H1 (cell line): ENCODE results near the gene HABP2. TPM values are rescaled to one million over a fixed set of nuclear protein-coding genes. Genes with fewer than 3 reads are reported as not detected.

Experiments used
- CTCF ChIA-PET: fragments of 300-600 bp; sonication (Branson Sonifier 250); formaldehyde crosslinking; loops from one replicate; lab custom pipeline; 2021; ENCODE audit not compliant: partially characterized antibody; lab: Charles Lee
- POLR2A ChIA-PET: fragments of 300-600 bp; sonication (Branson Sonifier 250); formaldehyde crosslinking; loops from one replicate; lab custom pipeline; 2021; ENCODE audit warnings: inconsistent platforms; ENCODE audit not compliant: partially characterized antibody; lab: Charles Lee
- DNase-seq, 2 experiments: peaks; one replicate each; pipeline versions ENCODE4 v3.0.0 to v3.0.0-alpha.2; 2010 to 2022; ENCODE audit warnings: low spot score in 2 of 2, low read depth in 1 of 2, mixed read lengths in 1 of 2
- FAIRE-seq: peaks from 2 replicates; lab custom pipeline; 2011; peaks lifted over from hg19 to GRCh38; lab: Jason Lieb, UNC
- H2AFZ ChIP-seq: 2 replicates; pipeline ENCODE4 v1.8.1; 2012; ENCODE audit warnings: low read length, inconsistent platforms
- H2AK5ac ChIP-seq: 2 replicates; pipeline ENCODE4 v1.6.1; 2013; ENCODE audit warnings: low read depth, low read length
- H2BK120ac ChIP-seq: replicated peaks from 2 replicates; pipeline ENCODE3; 2013; ENCODE audit warnings: low read depth, low read length, inconsistent platforms
- H2BK12ac ChIP-seq: 2 replicates; pipeline ENCODE4 v1.6.1; 2013; ENCODE audit warnings: low read depth, low read length
- H2BK15ac ChIP-seq: 2 replicates; pipeline ENCODE4 v1.6.1; 2013; ENCODE audit warnings: low read length
- H2BK20ac ChIP-seq: 2 replicates; pipeline ENCODE4 v1.6.1; 2013; ENCODE audit warnings: low read length
- H2BK5ac ChIP-seq: 2 replicates; pipeline ENCODE4 v1.6.1; 2013; ENCODE audit warnings: low read depth, low read length
- H3K14ac ChIP-seq: 2 replicates; pipeline ENCODE4 v1.6.1; 2013; ENCODE audit warnings: inconsistent platforms; ENCODE audit not compliant: insufficient read length
- H3K18ac ChIP-seq: 2 replicates; pipeline ENCODE4 v1.6.1; 2013; ENCODE audit warnings: low read length; ENCODE audit errors: extremely low read depth
- H3K23ac ChIP-seq: 2 replicates; pipeline ENCODE4 v1.6.1; 2013; ENCODE audit warnings: inconsistent platforms; ENCODE audit not compliant: insufficient read length
- H3K23me2 ChIP-seq: 2 replicates; pipeline ENCODE4 v1.6.1; 2013; ENCODE audit warnings: low read depth, low read length
- H3K27ac ChIP-seq: 2 replicates; pipeline ENCODE4 v1.6.1; 2011; ENCODE audit warnings: low read depth, low read length, inconsistent platforms
- H3K27me3 ChIP-seq, 4 experiments: replicated peaks in 1 of 4; 1 replicate in 1 of 4; 2 replicates in 3 of 4; pipeline versions ENCODE4 v1.6.1 to v1.8.1; 2011 to 2013; ENCODE audit warnings: low read length in 3 of 4, mild to moderate bottlenecking in 3 of 4, inconsistent platforms in 2 of 4, mixed read lengths in 2 of 4, moderate library complexity in 1 of 4; ENCODE audit not compliant: control insufficient read depth in 3 of 4, insufficient read depth in 3 of 4; ENCODE audit errors: extremely low read depth in 1 of 4
- H3K36me3 ChIP-seq, 4 experiments: 2 replicates each; pipeline versions ENCODE4 v1.6.1 to v1.8.1; 2011 to 2013; ENCODE audit warnings: mild to moderate bottlenecking in 4 of 4, low read length in 3 of 4, moderate library complexity in 2 of 4, control low read depth in 1 of 4, inconsistent platforms in 1 of 4; ENCODE audit not compliant: insufficient read depth in 4 of 4, control insufficient read depth in 2 of 4
- H3K4ac ChIP-seq: replicated peaks from 2 replicates; pipeline ENCODE3; 2013; ENCODE audit warnings: low read length, low read depth, mixed read lengths, inconsistent platforms; ENCODE audit not compliant: insufficient read length
- H3K4me1 ChIP-seq, 4 experiments: replicated peaks in 1 of 4; 1 replicate in 1 of 4; 2 replicates in 3 of 4; pipeline versions ENCODE4 v1.6.1 to v1.8.1; 2011 to 2013; ENCODE audit warnings: low read length in 3 of 4, inconsistent platforms in 2 of 4, mixed read lengths in 1 of 4; ENCODE audit not compliant: insufficient read depth in 4 of 4, control insufficient read depth in 3 of 4
- H3K4me2 ChIP-seq, 2 experiments: 2 replicates each; pipeline versions ENCODE4 v1.6.1 to v1.8.1; 2011 to 2013; ENCODE audit warnings: low read depth in 2 of 2, low read length in 2 of 2, control low read depth in 1 of 2, inconsistent platforms in 1 of 2, mild to moderate bottlenecking in 1 of 2; ENCODE audit not compliant: insufficient read depth in 1 of 2
- H3K4me3 ChIP-seq, 4 experiments: fragments of 200-600, 300-600 bp in 1 of 4; sonication (generic), shearing (Covaris generic), sonication (Bioruptor Twin) in 1 of 4; 2 replicates each; pipeline versions ENCODE4 v1.5.1 to v1.8.1; 2011 to 2016; ENCODE audit warnings: low read length in 4 of 4, low read depth in 3 of 4, control low read depth in 2 of 4, inconsistent platforms in 2 of 4, mild to moderate bottlenecking in 2 of 4, mixed read lengths in 1 of 4, moderate library complexity in 1 of 4; ENCODE audit not compliant: insufficient read depth in 2 of 4; ENCODE audit errors: extremely low read depth in 1 of 4
- H3K56ac ChIP-seq: replicated peaks from 2 replicates; pipeline ENCODE3; 2013; ENCODE audit warnings: low read depth, mild to moderate bottlenecking, mixed read lengths, low read length, inconsistent platforms; ENCODE audit not compliant: insufficient read length
- H3K79me1 ChIP-seq: 2 replicates; pipeline ENCODE4 v1.6.1; 2013; ENCODE audit warnings: low read depth, low read length, control low read depth
- H3K79me2 ChIP-seq, 2 experiments: 2 replicates each; pipeline versions ENCODE4 v1.6.1 to v1.8.1; 2012 to 2013; ENCODE audit warnings: low read length in 2 of 2, mild to moderate bottlenecking in 2 of 2, inconsistent platforms in 1 of 2; ENCODE audit not compliant: insufficient read depth in 2 of 2, control insufficient read depth in 1 of 2
- H3K9ac ChIP-seq, 4 experiments: replicated peaks in 1 of 4; 1 replicate in 1 of 4; 2 replicates in 3 of 4; pipeline versions ENCODE4 v1.6.1 to v1.8.1; 2011 to 2013; ENCODE audit warnings: low read depth in 3 of 4, low read length in 3 of 4, control low read depth in 2 of 4, mild to moderate bottlenecking in 2 of 4, moderate library complexity in 2 of 4, inconsistent platforms in 1 of 4; ENCODE audit errors: extremely low read depth in 1 of 4
- H3K9me3 ChIP-seq, 2 experiments: 2 replicates each; pipeline versions ENCODE4 v1.6.1 to v1.8.1; 2012 to 2013; ENCODE audit warnings: mild to moderate bottlenecking in 2 of 2, moderate library complexity in 2 of 2, control low read depth in 1 of 2, inconsistent platforms in 1 of 2, low read depth in 1 of 2, low read length in 1 of 2, mixed read lengths in 1 of 2; ENCODE audit not compliant: insufficient read depth in 2 of 2
- H4K20me1 ChIP-seq, 2 experiments: replicated peaks in 1 of 2; 2 replicates each; pipeline versions ENCODE3 to v1.8.1; 2011 to 2013; ENCODE audit warnings: inconsistent platforms in 2 of 2, low read length in 2 of 2, mild to moderate bottlenecking in 1 of 2; ENCODE audit not compliant: insufficient read depth in 2 of 2, control insufficient read depth in 1 of 2
- H4K5ac ChIP-seq: 2 replicates; pipeline ENCODE4 v1.6.1; 2013; ENCODE audit warnings: low read length, low read depth, mixed read lengths, inconsistent platforms; ENCODE audit not compliant: insufficient read length
- H4K8ac ChIP-seq: 2 replicates; pipeline ENCODE4 v1.8.0; 2013; ENCODE audit warnings: mild to moderate bottlenecking, moderate library complexity, low read length, inconsistent platforms; ENCODE audit not compliant: insufficient read depth; ENCODE audit errors: extremely low read depth
- H4K91ac ChIP-seq: replicated peaks from 2 replicates; pipeline ENCODE3; 2013; ENCODE audit warnings: low read length, mixed read lengths, inconsistent platforms; ENCODE audit not compliant: insufficient read length
- WGBS, 2 experiments: shearing (Covaris generic) in 1 of 2; methylation state at CpG; one replicate each; pipeline versions ENCODE4 v1.1.6 to v1.1.7; 2013 to 2015; ENCODE audit warnings: low lambda C conversion rate in 2 of 2, mixed read lengths in 2 of 2, inconsistent platforms in 1 of 2, low coverage in 1 of 2, missing lambda C conversion rate in 1 of 2; ENCODE audit not compliant: insufficient replicate concordance in 2 of 2, insufficient coverage in 1 of 2, insufficient read length in 1 of 2; ENCODE audit errors: extremely low coverage in 1 of 2, missing lambda C conversion rate in 1 of 2; 5-methylcytosine and 5-hydroxymethylcytosine counted together
- polyA plus RNA-seq, 7 experiments: library from polyadenylated mRNA; depleted of rRNA in 3 of 7; stranded (reverse) in 5 of 7; unstranded in 2 of 7; fragments of >200 nt in 5 of 7; fragments of 200-250 nt in 2 of 7; gene quantifications; 1 replicate in 5 of 7; 2 replicates in 1 of 7; 4 replicates in 1 of 7; pipeline versions ENCODE4 v1.2.1 to v1.2.3, GENCODE V29; 2011 to 2013; ENCODE audit warnings: missing spikeins in 2 of 7, mixed read lengths in 2 of 7
- total RNA-seq: library from RNA; stranded (reverse); fragmentation: NEBNext Ultra II Directional; extraction: Animal tissue kit (Norgen Biotek cat#: 25700); gene quantifications from 2 replicates; pipeline ENCODE4 v1.2.1, GENCODE V29; 2021

The HABP2 gene
- total and polyA plus RNA-seq, 2 of the 8 experiments (the other 6 are each of a cell fraction or from before 2014, with no cell fraction given): not detected

DNA sequence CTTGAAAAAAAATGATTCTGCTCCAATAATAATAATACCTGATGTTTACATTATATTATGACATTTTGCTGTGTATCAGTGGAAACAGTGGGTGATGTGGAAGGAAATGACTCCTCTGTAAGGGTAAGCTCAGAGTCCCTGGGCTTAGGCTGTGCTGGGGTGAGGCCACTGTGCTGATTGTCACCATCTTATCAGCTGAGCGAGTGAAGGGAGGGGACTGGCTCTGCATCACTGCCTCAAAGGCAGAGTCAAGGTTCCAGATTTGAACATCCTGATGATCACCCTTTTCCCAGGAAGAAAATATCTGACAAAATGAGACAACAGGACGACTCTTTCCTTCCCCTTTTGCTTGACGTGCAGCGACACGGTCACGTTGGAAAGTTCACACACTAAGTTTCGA is 24.0 kb upstream of the HABP2 start:
- 84% methylated on average over 7 of the region's 7 CpGs; no CpG with 5 or more reads in 1 of the 2 experiments for WGBS, 2 experiments
- no peak overlapping the region for H2AFZ ChIP-seq
- FAIRE-seq (no peak), DNase-seq (no peak)
- ChIA-PET POLR2A (no interaction called here), CTCF (interaction anchor here (1.1 to 8.0 kb wide), 5 partner anchors 8 to 98 kb away, joined by 3 to 51 read pairs (median 4); no protein-coding TSS in a partner anchor)
- no peak overlapping the region for H3K4me3 ChIP-seq
- no peaks in the 10 kb centered on the region for H3K9me3 ChIP-seq
- H4K8ac ChIP-seq: no peak overlapping the region
- no peak overlapping the region for H3K14ac ChIP-seq
- no peak overlapping the region for H2BK15ac ChIP-seq
- no peaks in the 10 kb centered on the region for H3K4me1 ChIP-seq
- no peak overlapping the region for H3K4me2 ChIP-seq
- H2BK20ac ChIP-seq: no peak overlapping the region
- H3K36me3 ChIP-seq: no peaks in the 10 kb centered on the region
- no peaks in the 10 kb centered on the region for H3K79me2 ChIP-seq
- H3K27ac ChIP-seq: no peak overlapping the region
- H4K20me1 ChIP-seq: no peaks in the 10 kb centered on the region
- H4K5ac ChIP-seq: no peak overlapping the region
- H3K56ac ChIP-seq: no peak overlapping the region
- H3K23ac ChIP-seq: no peak overlapping the region
- peaks cover 0 to 2% (median 0%) of the 10 kb centered on the region in 4 experiments; a peak in 2 of 7 replicates for H3K27me3 ChIP-seq
- H3K23me2 ChIP-seq: no peaks in the 10 kb centered on the region; the same call in 1 of the 2 replicates
- H4K91ac ChIP-seq: no peak overlapping the region
- no peak overlapping the region for H3K9ac ChIP-seq
- H2BK120ac ChIP-seq: no peak overlapping the region
- H3K79me1 ChIP-seq: no peaks in the 10 kb centered on the region
- no peak overlapping the region for H2AK5ac ChIP-seq
- H3K18ac ChIP-seq: no peak overlapping the region
- no peak overlapping the region for H3K4ac ChIP-seq
- no peak overlapping the region for H2BK12ac ChIP-seq
- H2BK5ac ChIP-seq: no peak overlapping the region
